Panc1 (cell line): ENCODE measurements around the gene SH3TC1. TPM values are rescaled to one million over a fixed set of nuclear protein-coding genes. Genes with fewer than 3 reads are reported as not detected.

Experiments used
- ATAC-seq: fragments of 200-7000 bp; cut with Tn5 transposase; 2 replicates; pipeline ENCODE4 v1.9.1; 2020; ENCODE audit warnings: mild to moderate bottlenecking, moderate library complexity
- BruUV-seq: library from RNA; stranded (reverse); fragments of 400-500 nt; replicated peaks from 2 replicates; lab custom pipeline; 2021; lab: Mats Ljungman, UMichigan
- CTCF ChIA-PET: fragments of 300-600 bp; sonication (Branson Sonifier 250); formaldehyde crosslinking; loops from one replicate; lab custom pipeline; 2022; ENCODE audit warnings: antibody characterized with exemption; lab: Charles Lee
- POLR2A ChIA-PET: fragments of 300-600 bp; sonication (Branson Sonifier 250); formaldehyde crosslinking; loops from one replicate; lab custom pipeline; 2022; ENCODE audit warnings: antibody characterized with exemption; lab: Charles Lee
- DNase-seq: peaks from one replicate; pipeline ENCODE4 v3.0.0-alpha.2; 2010; ENCODE audit warnings: low read depth, low spot score
- H3K27ac ChIP-seq: 2 replicates; pipeline ENCODE4 v1.5.1; 2011; ENCODE audit warnings: mild to moderate bottlenecking, low read length, inconsistent platforms
- H3K27me3 ChIP-seq: fragments of 200-500 bp; sonication (Bioruptor generic); 2 replicates; pipeline ENCODE4 v1.6.0; 2014; ENCODE audit warnings: low read length, inconsistent platforms; ENCODE audit not compliant: control insufficient read depth, insufficient read depth
- H3K36me3 ChIP-seq: fragments of 200-500 bp; sonication (Bioruptor generic); 2 replicates; pipeline ENCODE4 v1.5.1; 2014; ENCODE audit warnings: inconsistent platforms, mild to moderate bottlenecking, low read length, moderate library complexity; ENCODE audit not compliant: control insufficient read depth, insufficient read depth
- H3K4me1 ChIP-seq: 2 replicates; pipeline ENCODE4 v1.5.1; 2011; ENCODE audit warnings: inconsistent platforms, mild to moderate bottlenecking, low read length, moderate library complexity; ENCODE audit not compliant: control insufficient read depth, insufficient read depth
- H3K4me3 ChIP-seq, 2 experiments: 2 replicates each; pipeline ENCODE4 v1.5.1; 2011 to 2012; ENCODE audit warnings: low read depth in 2 of 2, low read length in 2 of 2, mild to moderate bottlenecking in 2 of 2, inconsistent platforms in 1 of 2, moderate library complexity in 1 of 2
- H3K9me3 ChIP-seq: fragments of 200-500 bp; sonication (Bioruptor generic); 2 replicates; pipeline ENCODE4 v1.5.1; 2014; ENCODE audit warnings: low read depth, mild to moderate bottlenecking, inconsistent platforms, low read length, moderate library complexity; ENCODE audit not compliant: control insufficient read depth, insufficient read depth
- CTCF ChIP-seq: fragments of 450-650 bp; IDR thresholded peaks from 2 replicates; pipeline ENCODE4 v1.5.1; 2017; ENCODE audit warnings: mild to moderate bottlenecking
- POLR2AphosphoS5 ChIP-seq: IDR thresholded peaks from 2 replicates; pipeline ENCODE4 v1.6.1; 2012; ENCODE audit warnings: mild to moderate bottlenecking, low read depth, low read length, moderate library complexity
- REST ChIP-seq, 2 experiments: IDR thresholded peaks; 2 replicates each; pipeline ENCODE4 v1.6.1; 2011 to 2012; ENCODE audit warnings: low read depth in 2 of 2, control low read depth in 1 of 2, low read length in 1 of 2, mild to moderate bottlenecking in 1 of 2, moderate library complexity in 1 of 2; ENCODE audit not compliant: insufficient read depth in 1 of 2
- SIN3A ChIP-seq: IDR thresholded peaks from 2 replicates; pipeline ENCODE4 v1.6.1; 2012; ENCODE audit warnings: low read depth, mild to moderate bottlenecking, low read length, moderate library complexity, borderline replicate concordance; ENCODE audit not compliant: insufficient read depth
- TCF7L2 ChIP-seq: IDR thresholded peaks from 2 replicates; pipeline ENCODE4 v1.6.1; 2011; ENCODE audit warnings: mild to moderate bottlenecking, low read depth, low read length, inconsistent platforms
- in situ Hi-C: cut with HindIII; loops from 2 replicates; pipeline ENCODE4 v1.10.0; 2016; ENCODE audit warnings: low sequenced_read_pairs, low pct_unique_long_range_greater_than_20kb
- intact Hi-C: fragments of 100-400 bp; cut with micrococcal nuclease; formaldehyde crosslinking; loops from one replicate; pipeline ENCODE4 v1.10.0; 2022; ENCODE audit not compliant: unreplicated experiment
- total RNA-seq: library from RNA; stranded (reverse); gene quantifications from one replicate; pipeline ENCODE4 v1.2.1, GENCODE V29; 2021; ENCODE audit not compliant: unreplicated experiment

Gene SH3TC1
- total RNA-seq, 1 experiment from 2014 or later, result 4.5 TPM

- no TSS peak for BruUV-seq
- ATAC-seq (no peak), DNase-seq (no peak)
- Histone ChIP-seq H3K36me3 (no peaks in the 10 kb centered on the region), H3K27me3 (no peaks in the 10 kb centered on the region), H3K4me1 (no peaks in the 10 kb centered on the region), H3K27ac (no peak overlapping the region), H3K9me3 (no peaks in the 10 kb centered on the region), H3K4me3 (no peak overlapping the region)
- intact Hi-C loops, result loop anchor here (10.0 kb wide), 1 partner anchor 230 kb away; no protein-coding TSS in a partner anchor
- in situ Hi-C loops, result no loop called here
- ChIA-PET POLR2A (no interaction called here), CTCF (no interaction called here)
- TF ChIP-seq POLR2AphosphoS5 (no peak), CTCF (no peak), SIN3A (no peak), REST (IDR thresholded peaks at IDR 0.05; ENCODE audit: insufficient read depth in 1 of 2, low read depth in 2 of 2, low read length in 1 of 2) (no peak), TCF7L2 (no peak)
Observed at GRCh38 chr4:8174970-8175369, 24.1 kb upstream of the SH3TC1 start.

GRCh38 chr4:8175686-8176085 lies 23.4 kb upstream of the SH3TC1 start:
- ChIA-PET POLR2A (no interaction called here), CTCF (interaction anchor here (0.9 to 1.6 kb wide), 2 partner anchors 8 to 91 kb away, joined by 3 to 6 read pairs; no protein-coding TSS in a partner anchor)
- intact Hi-C loops, result loop anchor here (10.0 kb wide), 1 partner anchor 229 kb away; no protein-coding TSS in a partner anchor
- no peaks in the 10 kb centered on the region for H3K9me3 ChIP-seq
- ATAC-seq (no peak), DNase-seq (no peak)
- H3K27me3 ChIP-seq, result no peaks in the 10 kb centered on the region
- H3K4me1 ChIP-seq, result no peaks in the 10 kb centered on the region
- in situ Hi-C loops, result no loop called here
- BruUV-seq, result no TSS peak
- no peaks in the 10 kb centered on the region for H3K36me3 ChIP-seq
- H3K4me3 ChIP-seq, result no peak overlapping the region
- TF ChIP-seq POLR2AphosphoS5, result no peak
- TF ChIP-seq TCF7L2, result no peak
- H3K27ac ChIP-seq, result no peak overlapping the region

GRCh38 chr4:8176547-8177399 lies 22.3 kb upstream of the SH3TC1 start:
- Histone ChIP-seq H3K9me3 (no peaks in the 10 kb centered on the region), H3K27ac (no peak overlapping the region), H3K36me3 (no peaks in the 10 kb centered on the region), H3K4me3 (no peak overlapping the region), H3K4me1 (no peaks in the 10 kb centered on the region), H3K27me3 (no peaks in the 10 kb centered on the region)
- intact Hi-C loops, result loop anchor here (10.0 kb wide), 1 partner anchor 228 kb away; no protein-coding TSS in a partner anchor
- TF ChIP-seq POLR2AphosphoS5 (no peak), TCF7L2 (no peak), CTCF (peak; percentile 93)
- BruUV-seq, result no TSS peak
- ChIA-PET POLR2A (no interaction called here), CTCF (interaction anchor here (0.6 to 1.6 kb wide), 14 partner anchors 8 to 544 kb away, joined by 3 to 6 read pairs (median 3); no protein-coding TSS in a partner anchor)
- DNase-seq (peak; percentile 42), ATAC-seq (peak; percentile 93)
- in situ Hi-C loops, result no loop called here
